NOMO-1 (cell line): ENCODE data around the gene PEX11B.
A peak's percentile ranks its signal among the peaks of the same experiment; 100 is the strongest.

Source experiments
- DNase-seq, 2 experiments: peaks; one replicate each; lab custom pipeline; 2025; ENCODE audit not compliant: unreplicated experiment in 2 of 2; lab: John Stamatoyannopoulos, UW

Gene PEX11B

DNA sequence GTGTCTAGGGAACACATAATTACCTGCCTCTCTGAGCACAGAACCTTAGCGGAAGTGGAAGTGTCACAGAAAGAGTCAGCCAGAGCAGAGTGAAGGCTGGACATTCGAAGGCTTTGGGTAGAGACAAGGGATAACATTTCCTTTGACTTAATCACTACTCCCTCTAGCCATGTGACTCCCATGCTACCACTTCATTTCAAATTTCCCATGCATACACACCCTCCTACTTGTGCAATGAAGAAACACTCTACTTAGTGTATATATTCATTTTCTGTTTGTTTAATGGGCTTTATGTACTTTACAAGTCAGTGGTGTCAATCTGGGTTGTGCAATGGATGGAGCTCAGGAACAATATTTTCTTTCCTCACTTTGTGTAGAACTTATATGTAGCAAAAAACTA is 39.8 kb downstream of the PEX11B start:
- no peak for DNase-seq

- no peak for DNase-seq
Measured at GRCh38 chr1:145877923-145878486, 40.5 kb downstream of the PEX11B start.

DNA sequence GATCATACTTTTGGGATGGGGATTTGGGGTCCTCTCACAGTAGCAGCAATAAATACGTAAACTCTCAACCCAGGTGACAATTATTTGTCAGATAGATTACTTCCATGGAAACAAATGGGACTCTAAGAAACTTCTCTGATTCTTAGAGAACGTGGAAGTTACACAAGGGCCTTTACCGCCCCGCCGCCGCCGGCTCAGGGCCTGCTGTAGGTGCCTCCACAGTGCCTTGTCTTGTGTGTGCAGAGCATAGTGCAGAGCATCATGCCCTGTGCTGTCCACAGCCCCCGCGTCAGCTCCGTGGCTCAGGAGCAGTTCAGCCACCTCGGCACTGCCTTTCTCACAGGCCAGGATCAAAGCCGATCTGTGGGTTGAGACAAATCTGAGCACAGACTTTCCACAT is 43.9 kb downstream of the PEX11B start:
- DNase-seq = no peak

- peak; percentile 44 to 48 for DNase-seq
Measured at GRCh38 chr1:145871994-145872924, 46.3 kb downstream of the PEX11B start.

GRCh38 chr1:145868232-145868631 is 50.3 kb downstream of the PEX11B start:
- DNase-seq = no peak

DNA sequence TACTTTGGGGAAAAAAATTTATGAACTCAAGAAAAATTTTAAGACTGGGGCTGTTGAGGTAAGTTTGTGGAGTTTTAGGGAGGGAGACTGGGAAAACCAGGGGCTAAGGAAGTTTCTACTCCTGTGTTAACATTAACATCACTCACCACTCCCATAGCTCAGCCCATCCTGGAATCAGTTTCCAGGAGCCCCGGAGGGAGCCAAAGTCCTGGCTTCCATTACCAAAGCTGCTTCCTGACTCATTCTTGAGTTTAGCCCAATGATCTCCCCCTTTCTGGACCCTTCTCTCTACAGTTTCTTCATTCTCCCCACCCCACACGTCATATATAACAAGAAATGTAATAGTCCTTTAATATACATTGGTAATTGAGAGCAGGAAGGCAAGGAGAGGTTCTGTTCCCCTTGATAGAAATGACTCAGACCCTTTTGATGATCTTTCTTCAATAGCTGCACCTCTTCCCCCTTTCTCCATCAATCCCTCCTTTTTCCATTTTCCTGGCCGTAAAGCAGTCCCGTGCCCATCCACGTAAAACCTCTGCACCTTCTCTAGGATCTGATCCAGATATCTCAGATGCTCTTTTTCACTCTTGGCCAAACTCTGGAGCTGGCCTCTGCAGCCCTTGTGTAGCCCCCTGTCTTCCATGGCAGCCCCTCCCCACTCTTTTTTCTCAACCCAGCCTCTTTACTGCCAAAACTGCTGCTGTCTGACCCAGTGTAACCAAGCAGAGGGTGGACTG is 55.1 kb downstream of the PEX11B start:
- DNase-seq = no peak
